ENCODE data around the gene PRDM16.

PRDM16 gene

GRCh38 chr1:3033040-3033789, 35.8 kb upstream of the PRDM16 start:
- DNase-seq = peak; percentile 53

DNA sequence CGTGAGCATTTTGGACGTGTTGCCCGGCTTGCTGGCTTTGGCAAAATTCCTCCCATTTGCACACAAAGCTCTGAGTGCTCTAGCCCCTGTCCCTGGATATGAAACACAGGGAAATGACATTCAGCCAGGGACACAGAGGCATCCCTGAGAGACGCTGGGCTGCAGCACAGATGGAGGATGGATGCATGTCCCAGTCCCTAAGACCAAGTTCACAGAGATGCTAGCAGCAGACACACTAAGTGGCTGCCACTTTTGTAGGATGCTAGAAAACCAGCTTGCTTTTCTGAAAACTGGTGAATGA, 35.3 kb upstream of the PRDM16 start:
- DNase-seq = no peak

- DNase-seq = no peak
Observed at GRCh38 chr1:3034162-3034561, 34.8 kb upstream of the PRDM16 start.

DNA sequence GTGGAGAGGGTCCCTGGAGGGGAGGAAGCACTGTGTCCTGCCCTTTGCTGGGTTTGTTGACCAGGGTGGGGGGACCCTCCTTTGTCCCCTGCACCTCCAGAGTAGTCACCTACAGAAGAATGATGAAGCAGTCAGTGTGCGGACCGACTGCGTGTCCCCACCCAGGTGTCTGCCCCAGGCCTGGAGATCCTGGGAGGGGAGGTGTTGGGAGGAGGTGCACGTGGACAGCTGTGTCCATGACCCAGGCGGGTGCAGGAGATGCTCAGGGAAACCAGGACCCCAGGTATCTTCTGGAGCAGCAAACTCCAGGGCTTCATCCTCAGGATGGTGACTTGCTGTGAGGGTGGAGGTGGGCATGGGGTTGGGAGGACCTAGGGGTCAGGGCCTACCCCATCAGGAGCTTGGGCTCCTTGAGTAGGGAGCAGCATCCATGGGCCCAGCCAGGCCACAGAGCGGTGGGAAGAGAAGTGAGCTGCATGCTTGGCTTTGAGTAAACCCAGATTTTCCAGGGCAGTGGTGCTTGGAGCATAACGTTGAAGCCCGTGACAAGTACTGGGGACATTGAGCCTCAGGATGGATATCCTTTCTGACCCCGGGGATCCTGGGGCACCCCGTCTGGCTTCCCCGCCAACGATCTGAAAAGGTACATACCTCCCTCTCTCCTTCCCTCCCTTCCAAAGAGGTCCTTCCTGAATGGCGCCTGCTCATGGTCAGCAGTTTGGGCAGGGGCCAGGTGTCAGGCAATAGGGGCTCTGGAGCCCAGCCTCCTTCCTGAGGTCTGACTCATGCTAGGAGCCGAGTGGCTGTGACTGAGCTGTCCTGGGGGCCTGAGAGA, 34.1 kb upstream of the PRDM16 start:
- DNase-seq = no peak

GRCh38 chr1:3035563-3036446, 33.2 kb upstream of the PRDM16 start:
- no peak for DNase-seq

DNA sequence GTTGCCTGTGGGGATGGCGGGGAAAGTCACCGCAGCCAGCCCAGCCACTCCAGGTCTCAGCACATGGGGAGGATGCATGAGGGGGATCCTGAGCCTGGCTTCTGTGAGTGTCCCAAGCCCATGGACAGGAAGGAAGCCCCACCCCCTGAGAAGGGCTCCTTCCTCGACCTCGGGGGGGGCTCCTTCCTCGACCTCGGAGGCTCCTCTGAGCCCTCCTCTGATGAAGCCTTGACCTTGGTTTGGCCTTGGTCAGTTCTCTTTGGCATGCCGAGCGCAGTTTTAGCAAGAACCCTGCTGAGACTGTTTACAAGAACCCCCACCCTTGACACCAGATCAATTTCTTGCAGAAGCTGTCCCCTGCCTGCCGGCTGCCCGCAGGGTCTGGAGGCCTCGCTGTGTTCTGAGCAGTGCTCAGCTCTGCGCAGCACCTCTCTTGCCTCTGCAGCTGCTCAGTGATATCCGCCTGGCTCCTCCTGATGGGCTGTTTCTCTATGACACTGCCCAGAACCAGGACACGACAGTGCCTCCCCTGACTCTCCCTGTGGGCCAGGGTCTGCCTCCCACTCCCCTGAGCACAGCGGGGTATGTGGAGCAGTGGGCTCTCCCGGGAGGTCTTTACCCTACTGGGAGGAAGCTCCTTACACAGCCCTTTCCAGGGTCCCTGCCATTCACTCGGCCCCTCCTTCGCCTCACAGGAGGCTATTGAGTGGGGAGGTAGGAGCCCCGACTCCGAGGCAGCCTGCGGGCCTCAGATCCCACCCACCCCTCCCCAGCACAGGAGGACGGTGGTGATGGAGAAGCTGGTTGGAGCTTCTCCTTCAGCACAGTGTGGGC, 32.3 kb upstream of the PRDM16 start:
- DNase-seq = no peak

DNA sequence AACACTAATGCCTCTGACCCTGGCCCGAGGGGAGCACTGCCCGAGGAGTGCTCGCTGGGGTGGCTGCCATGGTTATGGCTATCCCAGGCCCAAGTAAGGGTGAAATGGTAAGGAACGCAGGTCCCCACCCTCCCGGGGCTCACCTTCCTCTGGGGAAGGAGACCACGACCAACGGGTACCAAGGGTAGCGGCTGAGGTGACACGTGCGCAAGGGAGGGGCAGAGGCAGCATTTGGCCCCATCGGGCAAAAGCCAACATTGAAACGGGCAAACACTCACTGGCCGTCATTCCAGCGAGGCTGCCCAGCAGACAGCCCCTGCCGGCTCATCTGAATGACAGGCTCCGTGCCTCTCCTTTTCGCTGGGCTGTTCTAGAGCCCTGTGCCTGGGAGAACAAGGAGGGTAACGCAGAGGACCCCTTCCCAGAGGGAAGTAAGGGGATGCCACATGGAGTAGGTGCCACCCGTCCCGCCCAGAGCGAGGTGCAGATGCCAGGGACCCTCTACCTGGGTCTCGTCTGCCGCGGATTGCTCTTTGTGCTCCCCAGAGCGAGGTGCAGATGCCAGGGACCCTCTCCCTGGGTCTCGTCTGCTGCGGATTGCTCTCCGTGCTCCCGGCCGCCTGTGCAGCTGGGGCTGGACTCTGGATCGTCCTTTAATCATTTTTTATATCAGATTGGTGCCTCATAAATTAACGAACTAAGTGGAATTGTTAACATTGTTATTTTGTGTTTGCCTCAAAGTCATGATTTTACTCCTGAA, 31.5 kb upstream of the PRDM16 start:
- DNase-seq = no peak

GRCh38 chr1:3038113-3038551, 30.9 kb upstream of the PRDM16 start:
- no peak for DNase-seq

DNA sequence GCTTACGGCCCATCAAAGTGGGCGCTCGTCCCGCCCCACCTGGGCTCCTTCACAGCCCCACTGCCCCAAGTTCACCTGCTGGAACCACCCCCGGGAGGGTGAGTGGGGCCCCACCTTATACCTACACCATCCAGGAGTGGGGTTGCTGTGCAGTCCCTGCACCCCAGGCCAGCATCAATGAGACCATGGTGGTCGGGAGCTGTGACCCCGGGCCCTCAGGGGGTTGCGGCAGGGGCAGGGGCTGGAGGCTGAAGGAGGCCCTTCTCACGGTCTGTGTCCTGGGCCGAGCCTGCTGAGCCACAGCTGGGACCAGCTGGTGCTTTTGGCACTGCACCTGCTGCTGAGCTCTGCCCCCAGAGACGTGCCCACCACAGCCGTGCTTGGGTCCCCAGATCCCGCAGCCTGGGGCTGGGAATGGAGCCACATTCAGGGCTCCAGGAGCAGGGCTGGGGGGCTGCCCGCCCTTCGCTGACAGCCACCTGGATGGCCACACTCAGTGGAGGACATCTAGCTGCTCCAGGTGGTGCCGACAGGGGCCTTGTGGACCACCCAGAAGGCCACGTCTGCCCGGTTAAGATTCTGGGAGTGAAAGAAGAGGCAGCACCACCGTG, 30.3 kb upstream of the PRDM16 start:
- no peak for DNase-seq

GRCh38 chr1:3040004-3040403, 29.0 kb upstream of the PRDM16 start:
- peak; percentile 14 for DNase-seq

GRCh38 chr1:3042481-3042880, 26.5 kb upstream of the PRDM16 start:
- no peak for DNase-seq

DNA sequence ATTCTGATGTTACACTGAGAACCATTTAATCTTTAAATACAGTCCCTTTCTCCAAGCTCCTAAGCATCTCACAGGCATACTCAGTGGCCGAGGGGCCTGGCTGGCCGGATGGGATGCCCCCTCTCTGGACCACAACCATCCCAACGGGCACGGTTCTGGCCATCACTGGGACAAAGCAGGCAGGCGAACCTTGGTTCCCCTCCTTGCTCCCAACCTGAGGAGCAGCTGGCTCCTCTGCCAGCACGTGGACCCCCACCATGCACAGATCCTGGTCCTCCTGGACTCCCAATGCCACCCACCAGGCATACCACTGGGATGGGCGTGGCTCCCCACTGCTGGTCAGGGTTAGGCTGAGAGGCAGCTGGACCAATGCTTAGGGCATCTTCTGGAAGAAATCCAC, 19.8 kb upstream of the PRDM16 start:
- no peak for DNase-seq

DNA sequence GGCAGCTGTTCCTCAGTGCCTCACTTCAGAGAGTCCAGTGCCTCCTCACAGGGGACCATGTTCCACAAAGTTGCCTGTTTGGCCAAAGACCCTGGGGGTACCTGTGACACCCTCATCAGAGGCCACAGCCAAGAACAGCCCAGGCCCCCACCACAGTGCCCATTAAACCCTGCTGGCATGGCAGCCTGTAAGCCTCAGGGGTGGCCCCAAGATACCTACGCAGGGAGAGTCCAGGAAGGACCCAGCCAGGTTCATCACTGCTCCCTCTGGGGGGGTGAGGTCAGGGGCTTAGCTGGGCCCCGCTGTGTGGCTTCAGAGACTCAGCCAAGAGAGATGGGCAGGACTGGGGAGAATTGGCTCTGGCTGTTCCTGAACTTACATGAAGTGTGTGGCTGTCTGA, 19.1 kb upstream of the PRDM16 start:
- DNase-seq = peak; percentile 12

- DNase-seq = no peak
Observed at GRCh38 chr1:3050603-3051002, 18.4 kb upstream of the PRDM16 start.

DNA sequence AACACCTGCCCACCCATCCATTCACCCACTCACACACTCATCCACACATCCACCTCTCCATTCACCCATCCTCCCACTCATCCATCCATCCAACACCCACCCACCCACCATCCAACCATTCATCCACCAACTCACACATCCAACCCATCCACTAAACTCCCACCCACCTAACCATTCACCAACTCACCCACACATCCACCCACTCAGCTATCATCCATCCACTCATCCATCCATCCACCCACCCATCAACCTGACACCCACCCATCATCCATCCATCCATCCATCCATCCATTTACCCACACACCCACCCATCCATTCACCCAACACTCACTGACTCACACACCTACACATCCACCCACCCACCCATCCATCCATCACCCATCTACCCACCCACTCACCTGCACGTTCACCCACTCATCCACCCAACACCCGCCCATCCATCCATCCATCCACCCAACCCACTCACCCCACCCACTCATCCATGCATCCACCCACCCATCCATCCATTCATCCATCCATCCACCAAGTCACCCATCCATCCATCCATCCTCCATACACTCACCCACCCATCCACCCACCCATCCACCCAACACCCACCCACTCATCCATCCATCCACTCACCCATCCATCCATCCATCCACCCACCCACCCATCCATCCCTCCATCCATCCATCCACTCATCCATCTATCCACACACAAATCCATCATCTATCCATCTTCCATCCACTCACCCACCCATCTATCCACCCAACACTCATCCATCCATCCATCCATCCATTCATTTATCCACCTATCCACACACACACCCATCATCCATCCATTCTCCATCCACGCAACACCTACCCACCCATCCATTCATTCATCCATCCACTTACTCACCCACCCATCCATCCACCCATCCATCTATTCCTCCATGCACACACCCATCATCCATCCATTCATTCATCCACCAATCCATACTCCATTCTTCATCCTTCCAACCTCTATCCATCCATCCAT, 17.4 kb upstream of the PRDM16 start:
- peak; percentile 9 for DNase-seq

DNA sequence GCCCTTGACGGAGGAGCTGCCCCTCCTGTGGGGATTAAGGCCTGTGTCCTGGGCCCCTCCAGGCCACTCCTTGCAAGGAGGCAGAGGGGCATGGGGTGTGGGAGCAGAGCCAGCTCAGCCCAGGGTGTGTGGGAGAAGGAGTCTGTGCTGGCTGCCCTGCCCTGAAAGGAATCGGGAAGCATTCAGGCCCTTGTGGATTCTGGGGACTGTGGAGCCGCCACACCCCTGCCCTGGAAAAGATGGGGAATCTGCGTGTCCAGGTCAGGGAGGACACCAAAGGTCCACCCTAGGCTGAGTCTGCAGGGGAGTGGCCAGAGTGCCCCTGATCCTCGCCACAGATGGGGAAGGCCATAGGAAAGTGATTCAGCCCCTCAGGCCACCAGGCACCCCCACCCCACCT, 16.5 kb upstream of the PRDM16 start:
- DNase-seq = no peak

GRCh38 chr1:3053366-3053980, 15.5 kb upstream of the PRDM16 start:
- no peak for DNase-seq

GRCh38 chr1:3053986-3054385, 15.0 kb upstream of the PRDM16 start:
- no peak for DNase-seq

- no peak for DNase-seq
Observed at GRCh38 chr1:3054474-3054873, 14.5 kb upstream of the PRDM16 start.

GRCh38 chr1:3055051-3055450, 14.0 kb upstream of the PRDM16 start:
- DNase-seq = no peak
